Chondrocyte (in vitro differentiated cells): ENCODE measurements around the gene TTC21B. TPM values are rescaled to one million over a fixed set of nuclear protein-coding genes. Genes with fewer than 3 reads are reported as not detected.

Experiments
- DNase-seq: peaks from one replicate; pipeline ENCODE4 v3.0.0; 2021; ENCODE audit warnings: mixed read lengths, low spot score
- H3K27ac Mint-ChIP-seq: one replicate; pipeline ENCODE4 v1.8.0; 2021; ENCODE audit warnings: mild to moderate bottlenecking, moderate library complexity, mixed read lengths; ENCODE audit not compliant: unreplicated experiment
- H3K27me3 Mint-ChIP-seq: 2 replicates; pipeline ENCODE4 v1.8.0; 2021; ENCODE audit warnings: low read depth, mixed read lengths
- H3K36me3 Mint-ChIP-seq: 2 replicates; pipeline ENCODE4 v1.8.0; 2021; ENCODE audit warnings: low read depth, mixed read lengths
- H3K4me1 Mint-ChIP-seq: 2 replicates; pipeline ENCODE4 v1.8.0; 2021; ENCODE audit warnings: low read depth, mild to moderate bottlenecking, mixed read lengths
- H3K4me3 Mint-ChIP-seq: one replicate; pipeline ENCODE4 v1.8.0; 2021; ENCODE audit warnings: mild to moderate bottlenecking, moderate library complexity, mixed read lengths; ENCODE audit not compliant: unreplicated experiment
- H3K9me3 Mint-ChIP-seq: 2 replicates; pipeline ENCODE4 v1.8.0; 2021; ENCODE audit warnings: low read depth, mixed read lengths
- total RNA-seq: library from RNA; stranded (reverse); gene quantifications from 3 replicates; pipeline ENCODE4 v1.2.1, GENCODE V29; 2021
- TF ChIP-seq, protein P1 (sequence below): fragments of 200-600 bp; sonication (generic); IDR thresholded peaks from 2 replicates; pipeline ENCODE4 v1.5.0; 2021; ENCODE audit warnings: antibody characterized with exemption, mild to moderate bottlenecking, moderate library complexity

The TTC21B gene
- total RNA-seq, 1 donor from 2014 or later: 12.7 TPM

- Mint-ChIP-seq H3K36me3 (peaks cover 22% of the 10 kb centered on the region), H3K27me3 (no peaks in the 10 kb centered on the region), H3K4me3 (no peak overlapping the region), H3K4me1 (no peaks in the 10 kb centered on the region), H3K27ac (no peak overlapping the region), H3K9me3 (no peaks in the 10 kb centered on the region)
- TF ChIP-seq, protein P1, sequence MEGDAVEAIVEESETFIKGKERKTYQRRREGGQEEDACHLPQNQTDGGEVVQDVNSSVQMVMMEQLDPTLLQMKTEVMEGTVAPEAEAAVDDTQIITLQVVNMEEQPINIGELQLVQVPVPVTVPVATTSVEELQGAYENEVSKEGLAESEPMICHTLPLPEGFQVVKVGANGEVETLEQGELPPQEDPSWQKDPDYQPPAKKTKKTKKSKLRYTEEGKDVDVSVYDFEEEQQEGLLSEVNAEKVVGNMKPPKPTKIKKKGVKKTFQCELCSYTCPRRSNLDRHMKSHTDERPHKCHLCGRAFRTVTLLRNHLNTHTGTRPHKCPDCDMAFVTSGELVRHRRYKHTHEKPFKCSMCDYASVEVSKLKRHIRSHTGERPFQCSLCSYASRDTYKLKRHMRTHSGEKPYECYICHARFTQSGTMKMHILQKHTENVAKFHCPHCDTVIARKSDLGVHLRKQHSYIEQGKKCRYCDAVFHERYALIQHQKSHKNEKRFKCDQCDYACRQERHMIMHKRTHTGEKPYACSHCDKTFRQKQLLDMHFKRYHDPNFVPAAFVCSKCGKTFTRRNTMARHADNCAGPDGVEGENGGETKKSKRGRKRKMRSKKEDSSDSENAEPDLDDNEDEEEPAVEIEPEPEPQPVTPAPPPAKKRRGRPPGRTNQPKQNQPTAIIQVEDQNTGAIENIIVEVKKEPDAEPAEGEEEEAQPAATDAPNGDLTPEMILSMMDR: no peak
- no peak for DNase-seq
These were observed 67.0 kb downstream of the TTC21B start for GRCh38 chr2:165886487-165887146.

- Mint-ChIP-seq H3K4me3 (no peak overlapping the region), H3K27ac (no peak overlapping the region), H3K4me1 (no peaks in the 10 kb centered on the region), H3K27me3 (no peaks in the 10 kb centered on the region), H3K9me3 (no peaks in the 10 kb centered on the region), H3K36me3 (peaks cover 12% of the 10 kb centered on the region)
- TF ChIP-seq, protein P1: no peak
- no peak for DNase-seq
These were observed 75.7 kb downstream of the TTC21B start for GRCh38 chr2:165877565-165878550.

GRCh38 chr2:165876712-165877111 lies 76.9 kb downstream of the TTC21B start:
- TF ChIP-seq, protein P1: no peak
- Mint-ChIP-seq H3K27me3 (no peaks in the 10 kb centered on the region), H3K9me3 (no peaks in the 10 kb centered on the region), H3K4me3 (no peak overlapping the region), H3K4me1 (no peaks in the 10 kb centered on the region), H3K27ac (peak overlapping the region; percentile 29), H3K36me3 (peaks cover 6% of the 10 kb centered on the region)
- DNase-seq: no peak

GRCh38 chr2:165876269-165876668 lies 77.3 kb downstream of the TTC21B start:
- Mint-ChIP-seq H3K4me3 (no peak overlapping the region), H3K27ac (no peak overlapping the region), H3K36me3 (peaks cover 4% of the 10 kb centered on the region), H3K4me1 (no peaks in the 10 kb centered on the region), H3K27me3 (no peaks in the 10 kb centered on the region), H3K9me3 (no peaks in the 10 kb centered on the region)
- TF ChIP-seq, protein P1: no peak
- no peak for DNase-seq

GRCh38 chr2:165874445-165875039 lies 79.0 kb downstream of the TTC21B start:
- Mint-ChIP-seq H3K9me3 (no peaks in the 10 kb centered on the region), H3K36me3 (peaks cover 7% of the 10 kb centered on the region), H3K4me1 (no peaks in the 10 kb centered on the region), H3K27me3 (no peaks in the 10 kb centered on the region), H3K4me3 (no peak overlapping the region), H3K27ac (peak overlapping the region; percentile 22)
- DNase-seq: no peak
- TF ChIP-seq, protein P1: peak; percentile 91
